K562 (cell line): ENCODE data around the gene DCP2. TPM values are rescaled to one million over a fixed set of nuclear protein-coding genes. Genes with fewer than 3 reads are reported as not detected.
A peak's percentile ranks its signal among the peaks of the same experiment; 100 is the strongest.

Experiments used
- HIVEP1 ChIP-seq: fragments of 250-450 bp; sonication (Bioruptor Pico); IDR thresholded peaks from 2 replicates; pipeline ENCODE4 v1.4.0; 2020; ENCODE audit warnings: mild to moderate bottlenecking
- HNRNPK ChIP-seq: fragments of 200-400 bp; formaldehyde crosslinking; IDR thresholded peaks from one replicate; pipeline ENCODE4 v1.6.1; 2018; ENCODE audit warnings: mild to moderate bottlenecking, low read depth, low read length; ENCODE audit not compliant: poor library complexity, severe bottlenecking
- LEF1 ChIP-seq: fragments of 450-650 bp; IDR thresholded peaks from 2 replicates; pipeline ENCODE4 v1.6.1; 2016; ENCODE audit warnings: mild to moderate bottlenecking
- MTA1 ChIP-seq: fragments of 450-650 bp; IDR thresholded peaks from 2 replicates; pipeline ENCODE4 v1.6.1; 2017; ENCODE audit warnings: borderline replicate concordance
- MTA3 ChIP-seq: fragments of 450-650 bp; formaldehyde crosslinking; IDR thresholded peaks from 2 replicates; pipeline ENCODE4 v1.6.1; 2017; ENCODE audit warnings: mild to moderate bottlenecking, borderline replicate concordance
- MTF1 ChIP-seq: fragments of 250-450 bp; sonication (Bioruptor Pico); IDR thresholded peaks from 2 replicates; pipeline ENCODE4 v1.9.0; 2021; ENCODE audit warnings: moderate library complexity, mild to moderate bottlenecking, inconsistent platforms, borderline replicate concordance
- NCOA4 ChIP-seq: fragments of 450-650 bp; IDR thresholded peaks from 2 replicates; pipeline ENCODE4 v1.6.1; 2018; ENCODE audit warnings: mild to moderate bottlenecking; ENCODE audit not compliant: partially characterized antibody
- POLR2AphosphoS5 ChIP-seq: IDR thresholded peaks from 2 replicates; pipeline ENCODE4 v1.6.1; 2011; ENCODE audit warnings: mild to moderate bottlenecking, low read depth, low read length, moderate library complexity; ENCODE audit not compliant: control insufficient read depth, insufficient read depth
- RBBP5 ChIP-seq: fragments of 200-600 bp; sonication (generic); IDR thresholded peaks from 2 replicates; pipeline ENCODE4 v1.6.1; 2012; ENCODE audit warnings: borderline replicate concordance, mild to moderate bottlenecking, low read length, control low read depth, inconsistent platforms; ENCODE audit not compliant: insufficient read depth, poor library complexity, severe bottlenecking
- RFX7 ChIP-seq: fragments of 250-450 bp; sonication (Bioruptor Pico); IDR thresholded peaks from 2 replicates; pipeline ENCODE4 v1.5.1; 2021; ENCODE audit warnings: mild to moderate bottlenecking
- TAL1 ChIP-seq: fragments of 450-650 bp; IDR thresholded peaks from 2 replicates; pipeline ENCODE4 v1.6.1; 2016; ENCODE audit warnings: mild to moderate bottlenecking
- ZNF75A ChIP-seq: fragments of 450-650 bp; formaldehyde crosslinking; IDR thresholded peaks from 2 replicates; pipeline ENCODE4 v1.4.0; 2020; ENCODE audit warnings: mild to moderate bottlenecking
- polyA plus RNA-seq, 8 experiments: library from polyadenylated mRNA; depleted of rRNA in 4 of 8; stranded (reverse) in 5 of 8; unstranded in 3 of 8; fragments of >200 nt; fragmentation: Nextera tagmentation in 2 of 8; fragmentation: Illumina TruSeq in 1 of 8; extraction: Ambion mirVana in 2 of 8; extraction: Trizol in 1 of 8; gene quantifications; 2 replicates each; pipeline versions ENCODE4 v1.2.1 to v1.2.3, GENCODE V29; 2011 to 2014; ENCODE audit warnings: inconsistent platforms in 1 of 8, missing spikeins in 1 of 8
- total RNA-seq, 7 experiments: library from RNA; depleted of rRNA in 6 of 7; stranded (reverse); fragments of >200 nt in 6 of 7; fragmentation: Illumina TruSeq in 2 of 7; extraction: Trizol in 2 of 7; gene quantifications; 2 replicates each; pipeline versions ENCODE4 v1.2.1 to v1.2.3, GENCODE V29; 2011 to 2021; ENCODE audit warnings: low replicate concordance in 1 of 7
- TF ChIP-seq, protein P1 (sequence below): fragments of 450-650 bp; IDR thresholded peaks from 2 replicates; pipeline ENCODE4 v1.6.1; 2016; ENCODE audit warnings: mild to moderate bottlenecking
- TF ChIP-seq, protein P2 (sequence below), 2 experiments: fragments of 150-350 bp in 1 of 2; IDR thresholded peaks; 2 replicates each; pipeline ENCODE4 v1.6.1; 2012 to 2016; ENCODE audit warnings: low read depth in 2 of 2, low read length in 2 of 2, mild to moderate bottlenecking in 1 of 2, moderate library complexity in 1 of 2
- TF ChIP-seq, protein P3 (sequence below): fragments of 450-650 bp; IDR thresholded peaks from 2 replicates; pipeline ENCODE4 v1.6.1; 2016
- TF ChIP-seq, protein P4 (sequence below): IDR thresholded peaks from 3 replicates; pipeline ENCODE4 v1.6.1; 2011; ENCODE audit warnings: borderline replicate concordance, mild to moderate bottlenecking, moderate library complexity; ENCODE audit not compliant: insufficient read length; ENCODE audit errors: extremely low read depth
- TF ChIP-seq, protein P5 (sequence below): sonication (generic); formaldehyde crosslinking; IDR thresholded peaks from 2 replicates; pipeline ENCODE4 v1.8.1; 2022; ENCODE audit warnings: missing genetic modification reagents

Gene DCP2
- total and polyA plus RNA-seq, 9 of the 15 experiments (the other 6 are each of a cell fraction or from before 2014, with no cell fraction given): 25.9 to 109 (median 46.7) TPM

DNA sequence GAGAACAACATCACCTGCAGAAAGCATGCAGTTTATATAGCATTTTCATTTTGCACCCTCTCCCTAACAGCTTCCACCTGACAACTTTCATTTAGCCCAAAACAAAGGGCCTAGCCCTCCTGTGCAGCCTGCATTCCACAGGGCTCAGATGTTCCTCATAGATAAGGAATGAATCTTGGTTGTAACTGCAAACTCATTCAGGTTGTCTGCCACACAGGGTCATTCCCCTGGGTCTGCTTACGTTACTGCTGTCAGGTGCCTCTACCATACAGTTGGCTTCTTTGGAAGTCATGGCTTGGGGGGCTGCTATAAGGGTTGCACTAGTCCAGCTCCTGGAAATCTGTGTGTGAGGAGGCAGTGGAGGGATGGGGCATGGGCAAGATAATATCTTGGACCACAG lies 2.7 kb upstream of the DCP2 start (continued):
- TF ChIP-seq, protein P1, sequence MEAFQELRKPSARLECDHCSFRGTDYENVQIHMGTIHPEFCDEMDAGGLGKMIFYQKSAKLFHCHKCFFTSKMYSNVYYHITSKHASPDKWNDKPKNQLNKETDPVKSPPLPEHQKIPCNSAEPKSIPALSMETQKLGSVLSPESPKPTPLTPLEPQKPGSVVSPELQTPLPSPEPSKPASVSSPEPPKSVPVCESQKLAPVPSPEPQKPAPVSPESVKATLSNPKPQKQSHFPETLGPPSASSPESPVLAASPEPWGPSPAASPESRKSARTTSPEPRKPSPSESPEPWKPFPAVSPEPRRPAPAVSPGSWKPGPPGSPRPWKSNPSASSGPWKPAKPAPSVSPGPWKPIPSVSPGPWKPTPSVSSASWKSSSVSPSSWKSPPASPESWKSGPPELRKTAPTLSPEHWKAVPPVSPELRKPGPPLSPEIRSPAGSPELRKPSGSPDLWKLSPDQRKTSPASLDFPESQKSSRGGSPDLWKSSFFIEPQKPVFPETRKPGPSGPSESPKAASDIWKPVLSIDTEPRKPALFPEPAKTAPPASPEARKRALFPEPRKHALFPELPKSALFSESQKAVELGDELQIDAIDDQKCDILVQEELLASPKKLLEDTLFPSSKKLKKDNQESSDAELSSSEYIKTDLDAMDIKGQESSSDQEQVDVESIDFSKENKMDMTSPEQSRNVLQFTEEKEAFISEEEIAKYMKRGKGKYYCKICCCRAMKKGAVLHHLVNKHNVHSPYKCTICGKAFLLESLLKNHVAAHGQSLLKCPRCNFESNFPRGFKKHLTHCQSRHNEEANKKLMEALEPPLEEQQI: no peak
- TF ChIP-seq TAL1 (peak; percentile 85), MTA3 (peak; percentile 76; the same call in 1 of the 2 replicates), RBBP5 (no peak), RFX7 (no peak), LEF1 (peak; percentile 79; the same call in 1 of the 2 replicates), MTF1 (CRISPR knock-in tag) (no peak), NCOA4 (no peak), POLR2AphosphoS5 (peak; percentile 52; the same call in 1 of the 2 replicates), MTA1 (peak; percentile 73; the same call in 1 of the 2 replicates), HIVEP1 (CRISPR knock-in tag) (no peak), ZNF75A (no peak), HNRNPK (no peak)
- TF ChIP-seq, protein P2, sequence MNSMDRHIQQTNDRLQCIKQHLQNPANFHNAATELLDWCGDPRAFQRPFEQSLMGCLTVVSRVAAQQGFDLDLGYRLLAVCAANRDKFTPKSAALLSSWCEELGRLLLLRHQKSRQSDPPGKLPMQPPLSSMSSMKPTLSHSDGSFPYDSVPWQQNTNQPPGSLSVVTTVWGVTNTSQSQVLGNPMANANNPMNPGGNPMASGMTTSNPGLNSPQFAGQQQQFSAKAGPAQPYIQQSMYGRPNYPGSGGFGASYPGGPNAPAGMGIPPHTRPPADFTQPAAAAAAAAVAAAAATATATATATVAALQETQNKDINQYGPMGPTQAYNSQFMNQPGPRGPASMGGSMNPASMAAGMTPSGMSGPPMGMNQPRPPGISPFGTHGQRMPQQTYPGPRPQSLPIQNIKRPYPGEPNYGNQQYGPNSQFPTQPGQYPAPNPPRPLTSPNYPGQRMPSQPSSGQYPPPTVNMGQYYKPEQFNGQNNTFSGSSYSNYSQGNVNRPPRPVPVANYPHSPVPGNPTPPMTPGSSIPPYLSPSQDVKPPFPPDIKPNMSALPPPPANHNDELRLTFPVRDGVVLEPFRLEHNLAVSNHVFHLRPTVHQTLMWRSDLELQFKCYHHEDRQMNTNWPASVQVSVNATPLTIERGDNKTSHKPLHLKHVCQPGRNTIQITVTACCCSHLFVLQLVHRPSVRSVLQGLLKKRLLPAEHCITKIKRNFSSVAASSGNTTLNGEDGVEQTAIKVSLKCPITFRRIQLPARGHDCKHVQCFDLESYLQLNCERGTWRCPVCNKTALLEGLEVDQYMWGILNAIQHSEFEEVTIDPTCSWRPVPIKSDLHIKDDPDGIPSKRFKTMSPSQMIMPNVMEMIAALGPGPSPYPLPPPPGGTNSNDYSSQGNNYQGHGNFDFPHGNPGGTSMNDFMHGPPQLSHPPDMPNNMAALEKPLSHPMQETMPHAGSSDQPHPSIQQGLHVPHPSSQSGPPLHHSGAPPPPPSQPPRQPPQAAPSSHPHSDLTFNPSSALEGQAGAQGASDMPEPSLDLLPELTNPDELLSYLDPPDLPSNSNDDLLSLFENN (IDR thresholded peaks at IDR 0.05; ENCODE audit: low read depth in 2 of 2, low read length in 2 of 2): no peak
- TF ChIP-seq, protein P3, sequence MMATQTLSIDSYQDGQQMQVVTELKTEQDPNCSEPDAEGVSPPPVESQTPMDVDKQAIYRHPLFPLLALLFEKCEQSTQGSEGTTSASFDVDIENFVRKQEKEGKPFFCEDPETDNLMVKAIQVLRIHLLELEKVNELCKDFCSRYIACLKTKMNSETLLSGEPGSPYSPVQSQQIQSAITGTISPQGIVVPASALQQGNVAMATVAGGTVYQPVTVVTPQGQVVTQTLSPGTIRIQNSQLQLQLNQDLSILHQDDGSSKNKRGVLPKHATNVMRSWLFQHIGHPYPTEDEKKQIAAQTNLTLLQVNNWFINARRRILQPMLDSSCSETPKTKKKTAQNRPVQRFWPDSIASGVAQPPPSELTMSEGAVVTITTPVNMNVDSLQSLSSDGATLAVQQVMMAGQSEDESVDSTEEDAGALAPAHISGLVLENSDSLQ: peak; percentile 41; the same call in 1 of the 2 replicates
- TF ChIP-seq, protein P4, sequence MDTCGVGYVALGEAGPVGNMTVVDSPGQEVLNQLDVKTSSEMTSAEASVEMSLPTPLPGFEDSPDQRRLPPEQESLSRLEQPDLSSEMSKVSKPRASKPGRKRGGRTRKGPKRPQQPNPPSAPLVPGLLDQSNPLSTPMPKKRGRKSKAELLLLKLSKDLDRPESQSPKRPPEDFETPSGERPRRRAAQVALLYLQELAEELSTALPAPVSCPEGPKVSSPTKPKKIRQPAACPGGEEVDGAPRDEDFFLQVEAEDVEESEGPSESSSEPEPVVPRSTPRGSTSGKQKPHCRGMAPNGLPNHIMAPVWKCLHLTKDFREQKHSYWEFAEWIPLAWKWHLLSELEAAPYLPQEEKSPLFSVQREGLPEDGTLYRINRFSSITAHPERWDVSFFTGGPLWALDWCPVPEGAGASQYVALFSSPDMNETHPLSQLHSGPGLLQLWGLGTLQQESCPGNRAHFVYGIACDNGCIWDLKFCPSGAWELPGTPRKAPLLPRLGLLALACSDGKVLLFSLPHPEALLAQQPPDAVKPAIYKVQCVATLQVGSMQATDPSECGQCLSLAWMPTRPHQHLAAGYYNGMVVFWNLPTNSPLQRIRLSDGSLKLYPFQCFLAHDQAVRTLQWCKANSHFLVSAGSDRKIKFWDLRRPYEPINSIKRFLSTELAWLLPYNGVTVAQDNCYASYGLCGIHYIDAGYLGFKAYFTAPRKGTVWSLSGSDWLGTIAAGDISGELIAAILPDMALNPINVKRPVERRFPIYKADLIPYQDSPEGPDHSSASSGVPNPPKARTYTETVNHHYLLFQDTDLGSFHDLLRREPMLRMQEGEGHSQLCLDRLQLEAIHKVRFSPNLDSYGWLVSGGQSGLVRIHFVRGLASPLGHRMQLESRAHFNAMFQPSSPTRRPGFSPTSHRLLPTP: no peak
- TF ChIP-seq, protein P5, sequence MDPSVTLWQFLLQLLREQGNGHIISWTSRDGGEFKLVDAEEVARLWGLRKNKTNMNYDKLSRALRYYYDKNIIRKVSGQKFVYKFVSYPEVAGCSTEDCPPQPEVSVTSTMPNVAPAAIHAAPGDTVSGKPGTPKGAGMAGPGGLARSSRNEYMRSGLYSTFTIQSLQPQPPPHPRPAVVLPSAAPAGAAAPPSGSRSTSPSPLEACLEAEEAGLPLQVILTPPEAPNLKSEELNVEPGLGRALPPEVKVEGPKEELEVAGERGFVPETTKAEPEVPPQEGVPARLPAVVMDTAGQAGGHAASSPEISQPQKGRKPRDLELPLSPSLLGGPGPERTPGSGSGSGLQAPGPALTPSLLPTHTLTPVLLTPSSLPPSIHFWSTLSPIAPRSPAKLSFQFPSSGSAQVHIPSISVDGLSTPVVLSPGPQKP (CRISPR knock-in tag): no peak
